Measurements from ENCODE around the gene GOLGA6L7.
A peak's percentile ranks its signal among the peaks of the same experiment; 100 is the strongest.
"Not testable (repeated sequence)": the region's sequence is repeated elsewhere in the genome, so short reads cannot be mapped to it uniquely, and the experiment has no call there.

Gene GOLGA6L7

DNA sequence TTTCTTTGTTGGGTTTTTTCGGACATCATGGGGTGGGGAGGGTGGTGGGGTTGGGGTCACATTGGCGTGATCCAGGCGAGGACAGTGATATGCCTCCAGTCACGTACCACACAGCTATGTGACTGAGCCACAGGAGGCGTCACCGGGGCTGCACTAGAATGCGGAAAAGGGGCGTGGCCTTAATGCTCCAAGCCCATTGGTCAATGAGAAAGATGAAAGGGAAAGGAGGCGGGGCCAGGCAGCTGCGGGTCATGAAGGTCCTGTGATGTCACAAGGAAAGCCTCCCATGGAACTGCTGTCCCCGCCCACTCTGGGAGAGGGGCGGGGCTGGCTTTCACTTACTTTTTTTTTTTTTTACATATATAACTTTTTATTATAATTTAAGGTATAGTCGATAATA, at the start of gene GOLGA6L7:
Gene GOLGA6L7 (minus strand): TSS at position 124 of the 400 bp plus-strand sequence. CDS start 95 bp downstream, at position 29.
- not testable (repeated sequence) for DNase-seq

GRCh38 chr15:28897861-28898585, 49.6 kb upstream of the GOLGA6L7 start:
- no peak for DNase-seq

GRCh38 chr15:28896951-28897350, 48.5 kb upstream of the GOLGA6L7 start:
- no peak for DNase-seq

DNA sequence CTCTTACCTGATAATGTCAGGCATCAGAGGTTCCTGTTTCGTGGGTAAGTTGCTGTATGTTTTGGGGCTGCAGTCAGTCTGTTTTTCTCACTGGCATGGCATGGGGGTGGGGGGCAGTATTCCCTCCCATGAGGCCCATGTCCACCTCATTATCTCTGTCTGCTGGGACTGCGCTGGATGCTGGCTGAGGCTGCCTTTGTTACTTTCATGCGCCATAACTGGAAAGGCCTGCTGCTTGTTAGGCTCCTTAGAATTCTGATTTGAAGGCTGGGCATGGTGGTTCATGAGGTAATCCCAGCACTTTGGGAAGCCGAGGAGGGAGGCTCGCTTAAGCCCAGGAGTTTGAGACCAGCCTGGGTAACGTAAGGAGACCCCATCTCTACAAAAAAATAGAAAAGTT, 47.1 kb upstream of the GOLGA6L7 start:
- no peak for DNase-seq

GRCh38 chr15:28895146-28895545, 46.7 kb upstream of the GOLGA6L7 start:
- DNase-seq = no peak

DNA sequence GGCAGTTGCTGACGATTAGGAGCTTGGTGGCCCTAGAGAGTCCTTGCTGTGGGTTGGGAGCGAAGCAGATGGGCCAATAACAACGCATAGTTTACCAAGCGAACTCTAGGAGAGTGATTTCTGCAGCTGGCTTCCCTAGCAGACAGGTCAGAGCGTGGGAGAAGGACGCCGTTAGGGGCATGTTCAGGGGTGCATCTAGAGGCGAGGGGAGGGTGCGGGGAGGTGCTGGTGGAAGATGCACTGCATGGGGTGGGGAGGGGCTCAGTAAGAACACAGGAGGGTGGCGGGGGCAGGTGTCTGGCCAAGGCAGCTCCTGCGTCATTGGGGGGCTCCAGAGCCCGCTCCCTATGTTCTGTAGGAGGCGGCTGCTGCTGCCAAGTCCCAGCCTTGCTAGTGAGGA, 46.2 kb upstream of the GOLGA6L7 start:
- no peak for DNase-seq

DNA sequence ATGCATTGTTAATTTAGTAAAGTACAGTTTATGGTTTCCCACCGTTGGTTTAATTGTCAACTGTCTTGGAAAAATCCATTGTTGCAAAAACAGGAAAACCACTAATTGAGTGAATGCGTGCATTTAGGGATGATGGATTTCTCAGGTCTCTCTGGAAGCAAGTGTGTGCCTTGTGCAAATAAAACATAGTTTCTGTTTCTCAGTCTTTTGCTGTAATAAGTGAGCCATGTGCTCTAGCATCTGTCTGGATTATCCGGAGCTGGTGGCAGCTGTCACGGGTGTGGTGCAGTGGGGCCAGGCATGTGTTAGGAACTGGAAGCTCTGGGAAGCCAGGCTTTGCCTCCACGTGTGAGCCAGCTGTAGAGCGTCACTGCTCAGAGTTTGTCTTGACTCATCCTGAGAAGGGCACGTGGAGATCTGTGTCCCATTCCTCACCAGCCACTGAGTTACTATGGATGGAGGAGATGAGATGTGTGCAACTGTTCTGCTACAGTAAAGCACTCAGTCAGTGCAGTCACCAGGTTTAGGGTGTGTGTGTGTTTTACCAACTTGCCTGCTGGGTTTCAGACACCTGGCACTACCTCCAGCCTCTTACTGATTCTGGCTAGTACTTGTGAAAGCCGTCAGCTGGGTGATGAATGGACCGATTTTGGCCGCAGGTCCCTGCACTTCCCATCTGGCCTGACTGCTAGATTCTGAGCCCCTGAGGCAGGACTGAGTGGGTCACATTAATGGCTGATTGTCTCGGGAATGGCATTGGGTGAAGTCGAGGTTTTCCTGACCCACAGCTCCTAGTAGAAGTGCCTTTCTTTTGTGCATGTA, 44.6 kb upstream of the GOLGA6L7 start:
- DNase-seq = no peak

DNA sequence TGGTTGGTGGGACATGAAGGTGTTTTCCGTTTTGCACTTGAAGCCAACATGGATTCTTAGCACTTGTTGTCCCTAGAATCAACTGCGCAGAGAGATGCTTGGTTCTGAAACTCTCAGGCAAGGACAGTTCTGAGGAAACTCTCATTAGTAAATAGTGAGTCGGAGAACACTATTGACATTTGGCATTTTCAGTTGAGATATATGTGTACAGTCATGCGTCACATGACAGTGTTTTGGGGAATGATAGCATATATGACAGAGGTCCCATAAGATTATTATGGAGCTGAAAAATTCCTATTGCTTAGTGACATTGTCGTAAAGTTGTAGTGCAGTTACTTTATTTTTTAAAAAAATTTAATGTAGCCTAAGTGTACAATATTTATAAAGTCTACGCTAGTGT, 43.1 kb upstream of the GOLGA6L7 start:
- no peak for DNase-seq

- DNase-seq = peak; percentile 24
Measured at GRCh38 chr15:28890711-28891495, 42.5 kb upstream of the GOLGA6L7 start.

DNA sequence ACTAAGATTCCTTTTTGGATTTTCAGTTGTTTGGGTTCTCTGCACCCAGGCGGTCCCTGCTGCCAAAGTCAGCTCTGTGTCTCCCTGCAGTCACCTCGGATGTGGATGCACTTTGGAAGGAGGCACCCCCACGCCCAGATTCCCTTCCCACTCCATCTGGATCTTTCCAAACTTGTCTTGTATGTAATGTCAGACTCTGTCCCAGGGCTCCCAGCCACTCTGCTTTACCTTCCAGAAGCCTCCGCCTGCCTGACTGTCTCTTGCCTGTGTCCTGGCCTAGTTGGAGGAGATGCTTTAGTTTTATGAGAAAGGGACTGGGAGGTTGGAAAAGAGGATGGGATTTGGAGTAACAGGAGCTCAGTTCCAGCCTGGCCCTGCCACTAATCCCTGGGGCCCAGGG, 41.8 kb upstream of the GOLGA6L7 start:
- DNase-seq = not testable (repeated sequence)

- DNase-seq = not testable (repeated sequence)
Measured at GRCh38 chr15:28889871-28890270, 41.4 kb upstream of the GOLGA6L7 start.

- no peak for DNase-seq
Measured at GRCh38 chr15:28889346-28889745, 40.9 kb upstream of the GOLGA6L7 start.

GRCh38 chr15:28888900-28889299, 40.5 kb upstream of the GOLGA6L7 start:
- DNase-seq = no peak

GRCh38 chr15:28888302-28888894, 40.0 kb upstream of the GOLGA6L7 start:
- no peak for DNase-seq

DNA sequence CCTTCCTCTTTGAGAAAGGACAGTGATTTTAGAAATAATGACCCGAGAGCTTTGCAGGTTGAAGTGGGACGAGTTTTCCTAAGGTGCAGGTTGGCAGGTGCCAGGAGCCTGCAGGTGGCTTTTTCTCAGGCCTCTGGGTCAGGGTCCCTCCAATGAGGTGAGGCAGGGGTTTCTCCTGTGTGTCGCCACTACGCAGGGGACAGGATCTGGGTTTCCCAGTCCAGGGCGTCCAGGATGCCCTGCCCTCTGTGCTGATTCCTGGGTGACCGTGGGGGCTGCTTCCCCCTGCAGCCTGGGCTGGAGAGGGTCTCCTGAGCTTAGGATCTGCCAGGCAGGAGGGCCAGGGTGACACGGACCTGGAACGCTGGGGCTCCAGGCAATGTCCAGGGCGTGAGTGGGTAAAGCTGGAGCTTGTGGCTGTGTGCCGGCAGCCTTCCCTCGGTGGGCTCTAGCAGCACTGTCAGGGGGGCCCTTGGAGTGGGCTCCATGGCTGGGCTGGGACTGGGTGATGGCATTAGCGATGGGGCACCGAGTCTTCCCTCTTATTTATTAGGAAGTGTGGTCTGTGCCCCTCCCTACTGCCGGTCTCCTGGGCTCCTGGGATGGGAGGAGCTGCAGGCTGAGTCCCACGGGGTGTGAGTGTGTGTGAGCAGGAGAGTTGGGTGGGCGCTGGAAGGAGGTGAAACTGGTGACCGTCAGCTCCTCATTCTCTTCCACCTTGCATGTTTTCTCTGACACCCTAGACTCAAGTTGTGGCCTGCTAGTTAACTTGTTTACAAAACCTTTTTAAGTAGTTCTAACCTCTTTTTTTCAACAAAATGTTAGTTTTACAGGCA, 39.1 kb upstream of the GOLGA6L7 start:
- no peak for DNase-seq

DNA sequence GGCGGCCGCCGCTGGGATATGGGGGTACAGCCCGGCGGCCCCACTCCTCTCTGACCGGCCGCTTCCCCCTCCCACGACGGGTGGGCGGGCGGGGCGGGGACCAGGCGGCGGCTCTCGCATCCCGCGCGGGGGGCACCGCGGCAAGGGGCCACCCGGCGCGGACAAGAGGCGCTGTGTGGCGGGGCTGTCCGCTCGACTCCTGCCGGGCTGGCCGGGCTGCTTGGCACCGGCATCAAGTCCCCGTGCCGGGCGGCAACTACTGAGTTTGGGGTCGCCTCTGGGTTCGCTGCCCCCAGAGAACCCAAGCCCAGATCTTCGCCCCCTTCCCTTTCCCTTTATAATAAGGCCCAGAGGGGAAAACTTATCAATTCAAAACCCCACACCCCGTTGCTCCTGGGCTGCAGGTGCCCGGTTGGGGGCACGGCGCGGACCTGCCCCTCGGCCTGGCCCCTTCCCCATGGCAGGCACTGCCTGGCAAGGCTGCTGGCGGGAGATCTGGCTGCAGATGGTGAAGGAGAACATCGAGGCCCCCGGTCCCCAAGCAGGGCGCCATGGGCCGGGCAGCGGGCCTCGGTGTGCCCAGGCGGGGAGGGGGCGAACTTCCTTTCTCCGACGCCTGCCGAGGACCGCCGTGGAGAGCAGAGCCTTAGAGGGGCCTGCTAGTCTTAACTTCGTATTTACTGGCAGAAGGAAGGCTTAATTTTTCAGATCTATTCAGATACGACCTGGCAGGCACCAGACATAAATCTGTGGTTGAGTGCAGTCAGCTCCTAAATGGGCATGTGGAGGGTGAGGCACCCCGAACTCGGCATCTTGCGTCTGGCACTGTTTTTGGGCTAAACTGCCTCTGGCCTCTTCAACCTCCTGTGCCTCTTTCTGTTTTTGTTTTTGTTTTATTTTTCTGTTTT, 38.2 kb upstream of the GOLGA6L7 start:
- peak; percentile 2 for DNase-seq

- peak; percentile 33 for DNase-seq
Measured at GRCh38 chr15:28885630-28886430, 37.4 kb upstream of the GOLGA6L7 start, which contains the start of gene APBA2. Gene APBA2, plus strand, starts transcription at chr15:28885974. Its CDS starts 167,911 bp downstream, at chr15:29053885.

DNA sequence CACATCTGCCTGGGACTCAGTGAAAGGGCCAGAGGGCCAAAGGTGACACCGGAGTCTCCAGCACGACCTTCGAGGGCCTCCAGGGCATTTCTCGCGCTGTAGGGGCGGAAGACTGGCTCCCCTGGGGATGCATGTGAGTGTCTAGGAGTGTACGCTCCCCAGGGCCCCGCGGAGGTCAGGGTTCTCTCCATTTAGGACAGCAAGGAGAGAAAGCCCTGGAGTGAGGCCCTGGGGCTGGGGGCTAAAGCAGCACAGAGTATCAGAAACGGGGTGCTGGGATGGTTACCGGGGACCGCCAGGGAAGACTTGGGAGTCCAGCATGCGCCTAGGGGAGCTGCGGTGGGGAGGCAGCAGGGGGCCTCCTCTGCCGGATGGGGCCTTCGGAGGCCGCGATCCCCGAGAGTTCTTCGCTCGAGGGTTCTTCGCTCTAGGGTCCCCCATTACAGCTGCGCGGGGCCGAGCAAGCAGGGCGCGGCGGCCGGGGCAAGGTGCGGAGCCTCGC, 36.7 kb upstream of the GOLGA6L7 start:
- no peak for DNase-seq

- DNase-seq = no peak
Measured at GRCh38 chr15:28884151-28884940, 35.9 kb upstream of the GOLGA6L7 start.
